Stimulated activated CD4-positive, alpha-beta T cell treated with anti-CD3 and anti-CD28 coated beads, Interleukin-2, amount 100 ng/mL, for 24 hours (primary cell): ENCODE data around the gene ERCC4.

Experiments used
- DNase-seq, 2 donors: peaks; one replicate each; pipeline ENCODE4 v3.0.0-alpha.2; 2020

The ERCC4 gene

GRCh38 chr16:13911871-13912270 lies 8.1 kb upstream of the ERCC4 start:
- no peak for DNase-seq

- no peak for DNase-seq
Measured at GRCh38 chr16:13912891-13913290, 7.1 kb upstream of the ERCC4 start.

- no peak for DNase-seq
Measured at GRCh38 chr16:13913374-13914292, 6.3 kb upstream of the ERCC4 start.

- no peak for DNase-seq
Measured at GRCh38 chr16:13915033-13915635, 4.8 kb upstream of the ERCC4 start.

- DNase-seq = peak in 1 of 2 donors; percentile 26
Measured at GRCh38 chr16:13919330-13919682, 648 bp upstream of the ERCC4 start.

GRCh38 chr16:13920510-13920818 lies 510 bp downstream of the ERCC4 start:
- DNase-seq = no peak

GRCh38 chr16:13921328-13921727 lies 1.4 kb downstream of the ERCC4 start:
- no peak for DNase-seq

- DNase-seq = no peak
Measured at GRCh38 chr16:13923703-13924298, 3.8 kb downstream of the ERCC4 start.

GRCh38 chr16:13926464-13926863 lies 6.5 kb downstream of the ERCC4 start:
- DNase-seq = no peak

- no peak for DNase-seq
Measured at GRCh38 chr16:13926891-13927290, 6.9 kb downstream of the ERCC4 start.

GRCh38 chr16:13928646-13929045 lies 8.7 kb downstream of the ERCC4 start:
- DNase-seq = no peak

- no peak for DNase-seq
Measured at GRCh38 chr16:13931845-13932244, 11.9 kb downstream of the ERCC4 start.

GRCh38 chr16:13935408-13935807 lies 15.5 kb downstream of the ERCC4 start:
- peak; percentile 27 to 31 for DNase-seq

- DNase-seq = no peak
Measured at GRCh38 chr16:13936155-13936554, 16.2 kb downstream of the ERCC4 start.

GRCh38 chr16:13936596-13937081 lies 16.7 kb downstream of the ERCC4 start:
- no peak for DNase-seq

GRCh38 chr16:13937411-13937810 lies 17.5 kb downstream of the ERCC4 start:
- no peak for DNase-seq

GRCh38 chr16:13938480-13938879 lies 18.5 kb downstream of the ERCC4 start:
- DNase-seq = no peak

- no peak for DNase-seq
Measured at GRCh38 chr16:13939821-13940220, 19.9 kb downstream of the ERCC4 start.

- no peak for DNase-seq
Measured at GRCh38 chr16:13940397-13940933, 20.5 kb downstream of the ERCC4 start.

GRCh38 chr16:13944816-13945215 lies 24.9 kb downstream of the ERCC4 start:
- no peak for DNase-seq

- no peak for DNase-seq
Measured at GRCh38 chr16:13945744-13946485, 26.0 kb downstream of the ERCC4 start.

- no peak for DNase-seq
Measured at GRCh38 chr16:13948086-13948485, 28.1 kb downstream of the ERCC4 start.
